DMS 273 (cell line): ENCODE measurements around the gene CCNY.

Experiments
- DNase-seq: peaks from one replicate; lab custom pipeline; 2025; ENCODE audit not compliant: unreplicated experiment; lab: John Stamatoyannopoulos, UW

The CCNY gene

GRCh38 chr10:35575640-35576039 is 239.3 kb downstream of the CCNY start:
- no peak for DNase-seq

- no peak for DNase-seq
Measured at GRCh38 chr10:35576730-35577129, 240.4 kb downstream of the CCNY start.

- peak; percentile 34 for DNase-seq
Measured at GRCh38 chr10:35577926-35578617, 241.8 kb downstream of the CCNY start.

GRCh38 chr10:35578618-35578956 is 242.3 kb downstream of the CCNY start:
- DNase-seq, result no peak

GRCh38 chr10:35579116-35579515 is 242.8 kb downstream of the CCNY start:
- no peak for DNase-seq

- DNase-seq, result peak; percentile 3
Measured at GRCh38 chr10:35579726-35580422, 243.6 kb downstream of the CCNY start.

- no peak for DNase-seq
Measured at GRCh38 chr10:35580423-35580770, 244.1 kb downstream of the CCNY start.

- no peak for DNase-seq
Measured at GRCh38 chr10:35581655-35582054, 245.3 kb downstream of the CCNY start.

- DNase-seq, result no peak
Measured at GRCh38 chr10:35584946-35585345, 248.6 kb downstream of the CCNY start.

GRCh38 chr10:35585356-35585755 is 249.0 kb downstream of the CCNY start:
- DNase-seq, result no peak

GRCh38 chr10:35585903-35586535 is 249.7 kb downstream of the CCNY start:
- no peak for DNase-seq

GRCh38 chr10:35588836-35589235 is 252.5 kb downstream of the CCNY start:
- no peak for DNase-seq

- DNase-seq, result no peak
Measured at GRCh38 chr10:35592441-35592840, 256.1 kb downstream of the CCNY start.

- DNase-seq, result no peak
Measured at GRCh38 chr10:35594115-35595079, 258.1 kb downstream of the CCNY start.

GRCh38 chr10:35595106-35595505 is 258.8 kb downstream of the CCNY start:
- no peak for DNase-seq

- peak; percentile 4 for DNase-seq
Measured at GRCh38 chr10:35598379-35598778, 262.1 kb downstream of the CCNY start.

GRCh38 chr10:35600193-35600592 is 263.9 kb downstream of the CCNY start:
- DNase-seq, result peak; percentile 16

GRCh38 chr10:35605191-35605590 is 268.9 kb downstream of the CCNY start, which contains the start of gene GJD4:
Gene GJD4, plus strand, starts transcription at chr10:35605341. Its CDS starts 227 bp downstream, at chr10:35605568.
- no peak for DNase-seq

GRCh38 chr10:35606430-35606829 is 270.1 kb downstream of the CCNY start:
- no peak for DNase-seq

GRCh38 chr10:35607475-35608327 is 271.4 kb downstream of the CCNY start:
- DNase-seq, result peak; percentile 26
